ENCODE measurements around the gene TNFSF18.

Gene TNFSF18

GRCh38 chr1:172999349-172999748 lies 51.4 kb downstream of the TNFSF18 start:
- CTCF ChIA-PET: no interaction called here
- POLR2A ChIA-PET: no interaction called here
- TF ChIP-seq ZNF548 (tag by site-specific recombination; IDR thresholded peaks at IDR 0.05): no peak
- no peak for TF ChIP-seq ZNF155 (tag by site-specific recombination; IDR thresholded peaks at IDR 0.05)

GRCh38 chr1:172997941-172998361 lies 52.8 kb downstream of the TNFSF18 start:
- ChIA-PET POLR2A (no interaction called here), CTCF (no interaction called here)
- H3K27ac ChIP-seq (ENCODE audit: extremely low read depth, low read depth, low read length): no peak overlapping the region

More at GRCh38 chr1:172999349-172999748, 51.4 kb downstream of the TNFSF18 start:
- H3K4me1 ChIP-seq (ENCODE audit: control insufficient read depth, insufficient read depth, low read length): no peaks in the 10 kb centered on the region
- H3K9me3 ChIP-seq (ENCODE audit: control insufficient read depth, insufficient read depth, low read depth, low read length): no peaks in the 10 kb centered on the region
- H3K4me3 ChIP-seq (ENCODE audit: low read depth, low read length): no peak overlapping the region
- no peak overlapping the region for H3K27ac ChIP-seq (ENCODE audit: extremely low read depth, low read depth, low read length)
- H3K36me3 ChIP-seq (ENCODE audit: control insufficient read depth in 2 of 2, insufficient read depth in 1 of 2, low read length in 2 of 2): no peaks in the 10 kb centered on the region

GRCh38 chr1:172993640-172994039 lies 57.1 kb downstream of the TNFSF18 start:
- ChIA-PET CTCF (no interaction called here), POLR2A (no interaction called here)
- Histone ChIP-seq H3K4me1 (ENCODE audit: control insufficient read depth, insufficient read depth, low read length) (no peaks in the 10 kb centered on the region), H3K27ac (ENCODE audit: extremely low read depth, low read depth, low read length) (no peak overlapping the region), H3K36me3 (ENCODE audit: control insufficient read depth in 2 of 2, insufficient read depth in 1 of 2, low read length in 2 of 2) (no peaks in the 10 kb centered on the region), H3K4me3 (ENCODE audit: low read depth, low read length) (no peak overlapping the region), H3K9me3 (ENCODE audit: control insufficient read depth, insufficient read depth, low read depth, low read length) (no peaks in the 10 kb centered on the region)
- TF ChIP-seq MEIS1 (CRISPR knock-in tag; IDR thresholded peaks at IDR 0.05; ENCODE audit: borderline replicate concordance) (no peak), KLF10 (tag by site-specific recombination; IDR thresholded peaks at IDR 0.05) (no peak)

More at GRCh38 chr1:172997941-172998361, 52.8 kb downstream of the TNFSF18 start:
- no peaks in the 10 kb centered on the region for H3K4me1 ChIP-seq (ENCODE audit: control insufficient read depth, insufficient read depth, low read length)
- H3K36me3 ChIP-seq (ENCODE audit: control insufficient read depth in 2 of 2, insufficient read depth in 1 of 2, low read length in 2 of 2): no peaks in the 10 kb centered on the region
- no peak overlapping the region for H3K4me3 ChIP-seq (ENCODE audit: low read depth, low read length)
- no peak for TF ChIP-seq KLF16 (tag by site-specific recombination; IDR thresholded peaks at IDR 0.05)
- TF ChIP-seq ZNF146 (tag by site-specific recombination; IDR thresholded peaks at IDR 0.05): no peak
- no peak for TF ChIP-seq EGR2 (tag by site-specific recombination; IDR thresholded peaks at IDR 0.05; ENCODE audit: low read depth)
- no peaks in the 10 kb centered on the region for H3K9me3 ChIP-seq (ENCODE audit: control insufficient read depth, insufficient read depth, low read depth, low read length)

- Histone ChIP-seq H3K9me3 (ENCODE audit: control insufficient read depth, insufficient read depth, low read depth, low read length) (no peaks in the 10 kb centered on the region), H3K4me1 (ENCODE audit: control insufficient read depth, insufficient read depth, low read length) (no peaks in the 10 kb centered on the region), H3K4me3 (ENCODE audit: low read depth, low read length) (no peak overlapping the region), H3K36me3 (ENCODE audit: control insufficient read depth in 2 of 2, insufficient read depth in 1 of 2, low read length in 2 of 2) (no peaks in the 10 kb centered on the region), H3K27ac (ENCODE audit: extremely low read depth, low read depth, low read length) (no peak overlapping the region)
- ChIA-PET CTCF (interaction anchor here (0.9 kb wide), 1 partner anchor 211 kb away, joined by 3 read pairs; no protein-coding TSS in a partner anchor), POLR2A (no interaction called here)
- TF ChIP-seq ZNF449 (tag by site-specific recombination; IDR thresholded peaks at IDR 0.05) (no peak), SP2 (tag by site-specific recombination; IDR thresholded peaks at IDR 0.05) (no peak), ZBTB7A (tag by site-specific recombination; IDR thresholded peaks at IDR 0.05; ENCODE audit: low read depth) (no peak), SETDB1 (IDR thresholded peaks at IDR 0.05; ENCODE audit: insufficient read length, low read length) (no peak), ZFP3 (tag by site-specific recombination; IDR thresholded peaks at IDR 0.05; ENCODE audit: low read depth) (no peak), HOXA7 (CRISPR knock-in tag; IDR thresholded peaks at IDR 0.05; ENCODE audit: borderline replicate concordance) (no peak), PBX3 (CRISPR knock-in tag; IDR thresholded peaks at IDR 0.05) (no peak), ZNF747 (tag by site-specific recombination; IDR thresholded peaks at IDR 0.05) (no peak), ZNF423 (tag by site-specific recombination; IDR thresholded peaks at IDR 0.05) (no peak), ZNF571 (tag by site-specific recombination; IDR thresholded peaks at IDR 0.05) (no peak), ZNF76 (tag by site-specific recombination; IDR thresholded peaks at IDR 0.05; ENCODE audit: borderline replicate concordance, low read depth) (no peak), ZNF561 (tag by site-specific recombination; IDR thresholded peaks at IDR 0.05; ENCODE audit: borderline replicate concordance) (no peak), ZNF416 (tag by site-specific recombination; IDR thresholded peaks at IDR 0.05) (no peak), ZNF530 (tag by site-specific recombination; IDR thresholded peaks at IDR 0.05; ENCODE audit: low read depth) (no peak), ZNF341 (tag by site-specific recombination; IDR thresholded peaks at IDR 0.05; ENCODE audit: low read depth) (no peak), ZBTB26 (tag by site-specific recombination; optimal IDR thresholded peaks at IDR 0.05) (no peak), ZNF670 (tag by site-specific recombination; IDR thresholded peaks at IDR 0.05; ENCODE audit: low read depth) (no peak), ZNF549 (tag by site-specific recombination; IDR thresholded peaks at IDR 0.05) (no peak)
Observed at GRCh38 chr1:172991674-172992400, 58.9 kb downstream of the TNFSF18 start.

Data from HEK293 (cell line).